ENCODE measurements around the gene FRMD1.

Gene FRMD1

GRCh38 chr6:168055696-168056489 lies 23.1 kb downstream of the FRMD1 start:
- no peak for DNase-seq (ENCODE audit: low spot score)

- no peak for DNase-seq (ENCODE audit: low spot score)
Measured at GRCh38 chr6:168054765-168055560, 24.0 kb downstream of the FRMD1 start.

GRCh38 chr6:168053957-168054471 lies 25.0 kb downstream of the FRMD1 start:
- DNase-seq (ENCODE audit: low spot score), result no peak

GRCh38 chr6:168053086-168053956 lies 25.7 kb downstream of the FRMD1 start:
- no peak for DNase-seq (ENCODE audit: low spot score)

- DNase-seq (ENCODE audit: low spot score), result no peak
Measured at GRCh38 chr6:168052291-168052891, 26.6 kb downstream of the FRMD1 start.

GRCh38 chr6:168051648-168052047 lies 27.4 kb downstream of the FRMD1 start:
- no peak for DNase-seq (ENCODE audit: low spot score)

- DNase-seq (ENCODE audit: low spot score), result no peak
Measured at GRCh38 chr6:168050881-168051586, 28.0 kb downstream of the FRMD1 start.

- DNase-seq (ENCODE audit: low spot score), result no peak
Measured at GRCh38 chr6:168050225-168050880, 28.7 kb downstream of the FRMD1 start.

GRCh38 chr6:168049706-168050224 lies 29.2 kb downstream of the FRMD1 start:
- no peak for DNase-seq (ENCODE audit: low spot score)

GRCh38 chr6:168049277-168049676 lies 29.7 kb downstream of the FRMD1 start:
- no peak for DNase-seq (ENCODE audit: low spot score)

GRCh38 chr6:168048724-168049025 lies 30.3 kb downstream of the FRMD1 start:
- DNase-seq (ENCODE audit: low spot score), result no peak

- no peak for DNase-seq (ENCODE audit: low spot score)
Measured at GRCh38 chr6:168047841-168048723, 30.9 kb downstream of the FRMD1 start.

GRCh38 chr6:168046696-168047095 lies 32.3 kb downstream of the FRMD1 start:
- no peak for DNase-seq (ENCODE audit: low spot score)

- no peak for DNase-seq (ENCODE audit: low spot score)
Measured at GRCh38 chr6:168045706-168046620, 33.0 kb downstream of the FRMD1 start.

- DNase-seq (ENCODE audit: low spot score), result no peak
Measured at GRCh38 chr6:168045141-168045691, 33.8 kb downstream of the FRMD1 start.

- no peak for DNase-seq (ENCODE audit: low spot score)
Measured at GRCh38 chr6:168044521-168045130, 34.4 kb downstream of the FRMD1 start.

GRCh38 chr6:168043848-168044415 lies 35.1 kb downstream of the FRMD1 start:
- DNase-seq (ENCODE audit: low spot score), result no peak

Measured in ecto neural progenitor cell (in vitro differentiated cells).